SK-N-SH (cell line): ENCODE measurements around the gene KIF25. TPM values are rescaled to one million over a fixed set of nuclear protein-coding genes. Genes with fewer than 3 reads are reported as not detected.

Experiments used
- CTCF ChIA-PET: fragments of 300-600, 350-600 bp; formaldehyde crosslinking; extraction: SDS; loops from one replicate; lab custom pipeline; 2021; lab: Yijun Ruan, JAX
- POLR2A ChIA-PET: fragments of 350-600 bp; sonication (Branson Sonifier 250); formaldehyde crosslinking; extraction: SDS; loops from one replicate; lab custom pipeline; 2020; ENCODE audit warnings: antibody characterized with exemption, inconsistent platforms; lab: Yijun Ruan, JAX
- DNase-seq: peaks from one replicate; pipeline ENCODE4 v3.0.0; 2012
- H2AFZ ChIP-seq: fragments of 200-600 bp; sonication (generic); 2 replicates; pipeline ENCODE4 v1.8.1; 2016; ENCODE audit warnings: antibody characterized with exemption, mild to moderate bottlenecking, low read depth
- H3F3A ChIP-seq: fragments of 200-600 bp; sonication (generic); replicated peaks from 2 replicates; pipeline ENCODE3; 2016; ENCODE audit warnings: antibody characterized with exemption, mild to moderate bottlenecking; ENCODE audit not compliant: insufficient read depth
- H3K27ac ChIP-seq, 2 experiments: fragments of 200-500 bp in 1 of 2; fragments of 200-600 bp in 1 of 2; sonication (Bioruptor generic) in 1 of 2; sonication (generic), shearing (Covaris generic) in 1 of 2; 2 replicates each; pipeline versions ENCODE4 v1.5.1 to v1.6.1; 2014 to 2016; ENCODE audit warnings: low read depth in 2 of 2, inconsistent platforms in 1 of 2, low read length in 1 of 2, mild to moderate bottlenecking in 1 of 2, mixed read lengths in 1 of 2
- H3K27me3 ChIP-seq: fragments of 200-600 bp; sonication (generic), shearing (Covaris generic); 2 replicates; pipeline ENCODE4 v1.6.1; 2016; ENCODE audit warnings: mixed run types; ENCODE audit not compliant: insufficient read depth
- H3K36me3 ChIP-seq, 2 experiments: fragments of 200-500 bp in 1 of 2; fragments of 200-600 bp in 1 of 2; sonication (Bioruptor generic) in 1 of 2; sonication (generic) in 1 of 2; replicated peaks in 1 of 2; 2 replicates each; pipeline versions ENCODE3 to v1.5.1; 2014 to 2016; ENCODE audit warnings: low read length in 1 of 2, mild to moderate bottlenecking in 1 of 2; ENCODE audit not compliant: insufficient read depth in 2 of 2, control insufficient read depth in 1 of 2
- H3K4me1 ChIP-seq, 2 experiments: fragments of 200-500 bp in 1 of 2; fragments of 200-600 bp in 1 of 2; sonication (Bioruptor generic) in 1 of 2; sonication (generic), shearing (Covaris generic) in 1 of 2; 2 replicates each; pipeline versions ENCODE4 v1.5.1 to v1.6.1; 2014 to 2016; ENCODE audit warnings: low read depth in 1 of 2, low read length in 1 of 2, mixed run types in 1 of 2; ENCODE audit not compliant: insufficient read depth in 2 of 2, control insufficient read depth in 1 of 2
- H3K4me2 ChIP-seq: fragments of 200-600 bp; sonication (generic), shearing (Covaris generic); 2 replicates; pipeline ENCODE4 v1.6.1; 2017; ENCODE audit warnings: mixed run types
- H3K4me3 ChIP-seq, 2 experiments: fragments of 200-500 bp in 1 of 2; fragments of 200-600 bp in 1 of 2; sonication (Bioruptor generic) in 1 of 2; sonication (generic), shearing (Covaris generic) in 1 of 2; 2 replicates each; pipeline versions ENCODE4 v1.5.1 to v1.8.1; 2014 to 2016; ENCODE audit warnings: low read depth in 2 of 2, inconsistent platforms in 1 of 2, low read length in 1 of 2, mild to moderate bottlenecking in 1 of 2, mixed read lengths in 1 of 2, moderate library complexity in 1 of 2
- H3K79me2 ChIP-seq: fragments of 200-600 bp; sonication (generic); 2 replicates; pipeline ENCODE4 v1.8.1; 2017; ENCODE audit warnings: mild to moderate bottlenecking; ENCODE audit not compliant: insufficient read depth
- H3K9ac ChIP-seq: fragments of 200-600 bp; sonication (generic); 2 replicates; pipeline ENCODE4 v1.6.1; 2017; ENCODE audit warnings: mixed run types
- H3K9me2 ChIP-seq: fragments of 200-600 bp; sonication (generic); 2 replicates; pipeline ENCODE4 v1.6.1; 2017; ENCODE audit warnings: mixed run types
- H3K9me3 ChIP-seq: fragments of 200-600 bp; sonication (generic); 2 replicates; pipeline ENCODE4 v1.6.1; 2017; ENCODE audit warnings: mixed run types, mild to moderate bottlenecking, moderate library complexity
- H4K20me1 ChIP-seq: fragments of 200-600 bp; sonication (generic); 2 replicates; pipeline ENCODE4 v1.6.1; 2017; ENCODE audit warnings: mild to moderate bottlenecking, mixed run types; ENCODE audit not compliant: insufficient read depth
- CHD2 ChIP-seq: fragments of 150-350 bp; IDR thresholded peaks from 2 replicates; pipeline ENCODE4 v1.6.1; 2018; ENCODE audit warnings: low read length; ENCODE audit not compliant: partially characterized antibody
- ELF1 ChIP-seq: IDR thresholded peaks from 2 replicates; pipeline ENCODE4 v1.4.0; 2012
- FOSL2 ChIP-seq: IDR thresholded peaks from 2 replicates; pipeline ENCODE4 v1.4.0; 2012; ENCODE audit warnings: low read depth, mild to moderate bottlenecking, moderate library complexity, borderline replicate concordance
- FOXM1 ChIP-seq: IDR thresholded peaks from 2 replicates; pipeline ENCODE4 v1.4.0; 2012; ENCODE audit warnings: low read depth, mild to moderate bottlenecking
- MAX ChIP-seq: IDR thresholded peaks from 2 replicates; pipeline ENCODE4 v1.4.0; 2012; ENCODE audit warnings: low read depth
- NFIC ChIP-seq: IDR thresholded peaks from 2 replicates; pipeline ENCODE4 v1.4.0; 2012; ENCODE audit warnings: borderline replicate concordance
- PBX3 ChIP-seq: IDR thresholded peaks from 2 replicates; pipeline ENCODE4; 2012
- REST ChIP-seq: IDR thresholded peaks from 2 replicates; pipeline ENCODE4 v1.6.1; 2012; ENCODE audit warnings: mild to moderate bottlenecking, low read depth, low read length, moderate library complexity
- SIN3A ChIP-seq: IDR thresholded peaks from 2 replicates; pipeline ENCODE4 v1.6.1; 2012; ENCODE audit warnings: low read depth, mild to moderate bottlenecking, low read length, moderate library complexity, borderline replicate concordance
- TCF12 ChIP-seq: IDR thresholded peaks from 2 replicates; pipeline ENCODE4 v1.4.0; 2012
- USF1 ChIP-seq: IDR thresholded peaks from 2 replicates; pipeline ENCODE4 v1.4.0; 2012; ENCODE audit warnings: low read depth, borderline replicate concordance
- USF2 ChIP-seq: fragments of 150-350 bp; IDR thresholded peaks from 2 replicates; pipeline ENCODE4 v1.6.1; 2017; ENCODE audit warnings: antibody characterized with exemption, low read length, low read depth, borderline replicate concordance
- YY1 ChIP-seq: IDR thresholded peaks from 2 replicates; pipeline ENCODE4 v1.4.0; 2012; ENCODE audit warnings: low read depth, mild to moderate bottlenecking
- ZBTB33 ChIP-seq: IDR thresholded peaks from 2 replicates; pipeline ENCODE4 v1.4.0; 2012; ENCODE audit warnings: low read depth, borderline replicate concordance
- WGBS: methylation state at CpG from one replicate; pipeline ENCODE4 v1.1.6; 2017; ENCODE audit warnings: low lambda C conversion rate; 5-methylcytosine and 5-hydroxymethylcytosine counted together
- polyA plus RNA-seq, 3 experiments: library from polyadenylated mRNA; depleted of rRNA; stranded (reverse); fragments of >200 nt; gene quantifications; 2 replicates each; pipeline ENCODE4 v1.2.3, GENCODE V29; 2012

The KIF25 gene
- polyA plus RNA-seq, 1 of the 3 experiments (the other 2 are of a cell fraction) = not detected

GRCh38 chr6:168035098-168035660 lies 37.7 kb downstream of the KIF25 start:
- Histone ChIP-seq H3K9me3 (no peaks in the 10 kb centered on the region), H3K4me3 (peak overlapping the region; percentile 43 to 45), H2AFZ (peak overlapping the region; percentile 76; the same call in 1 of the 2 replicates), H3K27me3 (no peaks in the 10 kb centered on the region), H3K79me2 (no peaks in the 10 kb centered on the region), H3K27ac (no peak overlapping the region), H3K9me2 (no peaks in the 10 kb centered on the region), H3K4me1 (peaks cover 6 to 25% of the 10 kb centered on the region in 2 experiments; a peak in 2 of 4 replicates), H3K36me3 (no peaks in the 10 kb centered on the region), H4K20me1 (no peaks in the 10 kb centered on the region), H3K9ac (no peak overlapping the region), H3K4me2 (peak overlapping the region; percentile 78), H3F3A (no peaks in the 10 kb centered on the region)
- CTCF ChIA-PET = no interaction called here
- WGBS = 16% methylated on average over 36 of the region's 45 CpGs
- POLR2A ChIA-PET = no interaction called here
- peak; percentile 77 for TF ChIP-seq MAX
- TF ChIP-seq PBX3 = no peak
- DNase-seq = peak; percentile 90

GRCh38 chr6:168035661-168036545 lies 38.4 kb downstream of the KIF25 start:
- Histone ChIP-seq H3K9me2 (no peaks in the 10 kb centered on the region), H3K27me3 (no peaks in the 10 kb centered on the region), H3K9me3 (no peaks in the 10 kb centered on the region), H3K27ac (no peak overlapping the region), H4K20me1 (no peaks in the 10 kb centered on the region), H3K36me3 (no peaks in the 10 kb centered on the region), H3K9ac (no peak overlapping the region), H3F3A (no peaks in the 10 kb centered on the region), H3K79me2 (no peaks in the 10 kb centered on the region), H3K4me1 (peaks cover 6 to 21% of the 10 kb centered on the region in 2 experiments; a peak in 2 of 4 replicates), H3K4me3 (peak overlapping the region; percentile 43 to 45), H2AFZ (peak overlapping the region; percentile 76; the same call in 1 of the 2 replicates), H3K4me2 (peak overlapping the region; percentile 78)
- POLR2A ChIA-PET = no interaction called here
- DNase-seq = peak; percentile 59
- WGBS = 28% methylated on average over 26 of the region's 29 CpGs
- CTCF ChIA-PET = no interaction called here
- TF ChIP-seq MAX (no peak), USF2 (no peak), REST (no peak), ELF1 (no peak), FOSL2 (no peak), USF1 (no peak), NFIC (no peak), YY1 (no peak), ZBTB33 (no peak), CHD2 (no peak), SIN3A (no peak), TCF12 (no peak), FOXM1 (no peak)
